VCaP (cell line): ENCODE data around the gene UGT1A3.

ENCODE experiments used
- H3K27ac ChIP-seq: fragments of 450-650 bp; 2 replicates; pipeline ENCODE4 v1.5.1; 2017
- TF ChIP-seq, protein P1 (sequence below): fragments of 450-650 bp; conservative IDR thresholded peaks from 2 replicates; pipeline ENCODE4 v1.5.1; 2017; ENCODE audit warnings: mild to moderate bottlenecking, moderate library complexity

Gene UGT1A3

DNA sequence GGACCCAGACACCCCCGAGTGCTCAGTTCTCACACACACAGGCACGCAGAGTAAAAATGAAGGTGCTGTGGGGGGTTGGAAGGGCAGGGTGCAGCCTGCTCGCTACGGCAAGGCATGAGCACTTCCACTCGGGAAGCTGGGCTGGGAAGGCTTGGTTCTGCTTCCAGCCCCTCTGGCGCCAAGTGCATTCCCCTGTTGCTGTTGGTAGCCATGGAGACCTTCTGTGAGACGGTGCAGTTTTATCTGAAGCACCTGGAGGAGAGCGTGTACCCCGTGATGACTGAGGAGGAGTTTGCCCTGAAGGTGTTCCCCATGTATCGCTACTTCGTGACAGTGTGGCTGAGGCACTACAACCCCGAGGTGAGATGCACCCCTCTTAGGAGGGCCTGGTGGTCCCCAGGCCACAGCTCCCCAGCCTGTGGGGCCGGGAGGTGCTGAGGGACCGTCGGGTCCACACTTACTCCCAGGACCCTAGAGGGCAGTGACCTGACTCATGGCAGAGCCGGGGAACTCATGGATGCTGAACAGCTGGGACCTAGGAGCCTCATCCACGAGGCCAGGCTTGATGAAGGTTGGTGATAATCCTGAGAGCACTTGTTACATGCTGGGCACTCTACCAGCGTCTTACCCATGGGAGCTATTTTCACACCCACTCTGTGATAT, 64.8 kb downstream of the UGT1A3 start:
- no peak overlapping the region for H3K27ac ChIP-seq
- TF ChIP-seq, protein P1, sequence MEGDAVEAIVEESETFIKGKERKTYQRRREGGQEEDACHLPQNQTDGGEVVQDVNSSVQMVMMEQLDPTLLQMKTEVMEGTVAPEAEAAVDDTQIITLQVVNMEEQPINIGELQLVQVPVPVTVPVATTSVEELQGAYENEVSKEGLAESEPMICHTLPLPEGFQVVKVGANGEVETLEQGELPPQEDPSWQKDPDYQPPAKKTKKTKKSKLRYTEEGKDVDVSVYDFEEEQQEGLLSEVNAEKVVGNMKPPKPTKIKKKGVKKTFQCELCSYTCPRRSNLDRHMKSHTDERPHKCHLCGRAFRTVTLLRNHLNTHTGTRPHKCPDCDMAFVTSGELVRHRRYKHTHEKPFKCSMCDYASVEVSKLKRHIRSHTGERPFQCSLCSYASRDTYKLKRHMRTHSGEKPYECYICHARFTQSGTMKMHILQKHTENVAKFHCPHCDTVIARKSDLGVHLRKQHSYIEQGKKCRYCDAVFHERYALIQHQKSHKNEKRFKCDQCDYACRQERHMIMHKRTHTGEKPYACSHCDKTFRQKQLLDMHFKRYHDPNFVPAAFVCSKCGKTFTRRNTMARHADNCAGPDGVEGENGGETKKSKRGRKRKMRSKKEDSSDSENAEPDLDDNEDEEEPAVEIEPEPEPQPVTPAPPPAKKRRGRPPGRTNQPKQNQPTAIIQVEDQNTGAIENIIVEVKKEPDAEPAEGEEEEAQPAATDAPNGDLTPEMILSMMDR, result no peak

DNA sequence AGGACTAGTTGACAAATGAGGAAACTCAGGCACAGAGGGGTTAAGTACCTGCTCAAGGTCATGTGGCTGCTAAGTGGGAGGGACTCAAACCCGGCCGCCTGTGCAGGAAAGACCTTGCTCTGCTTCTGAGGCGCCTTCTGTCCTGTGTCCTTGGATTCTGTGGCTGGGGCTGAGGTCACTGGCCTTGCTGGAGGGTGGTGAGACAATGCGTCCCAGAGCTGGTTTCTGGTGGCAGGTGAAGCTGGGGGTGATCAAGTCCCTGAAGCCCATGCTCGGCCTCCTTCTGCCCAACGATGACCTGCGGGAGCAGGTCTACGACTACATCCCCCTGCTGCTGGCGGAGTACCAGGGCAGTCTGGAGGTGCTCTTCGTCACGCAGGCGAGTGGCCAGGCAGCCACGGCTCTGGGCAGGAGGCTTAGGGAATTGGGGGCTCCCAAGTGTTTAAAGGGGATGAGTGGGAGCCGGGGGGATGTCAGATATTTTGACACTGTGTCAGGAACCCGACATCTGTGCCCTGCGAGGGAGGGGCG, 65.4 kb downstream of the UGT1A3 start:
- TF ChIP-seq, protein P1, result no peak

DNA sequence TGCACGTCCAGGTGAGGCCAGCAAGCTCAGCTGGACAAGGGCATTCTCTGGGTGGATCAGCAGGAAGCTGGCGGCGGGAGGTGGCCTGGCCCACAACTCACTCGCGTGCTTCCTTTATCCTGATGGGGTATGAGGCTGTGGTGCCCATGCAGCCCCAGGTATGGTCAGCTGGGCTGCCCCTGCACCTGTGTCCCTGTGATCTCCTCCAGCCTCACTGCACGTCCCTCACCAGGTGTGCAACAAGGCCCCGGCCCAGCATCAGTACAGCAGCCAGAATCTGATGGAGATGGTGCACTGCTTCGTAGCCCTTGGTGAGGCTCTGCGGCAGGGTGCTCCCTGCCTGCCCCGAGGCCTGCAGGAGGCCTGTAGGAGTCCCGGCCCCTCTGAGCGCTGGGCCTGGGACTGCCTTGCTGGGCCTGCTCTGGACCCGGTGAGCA, 66.9 kb downstream of the UGT1A3 start:
- no peak overlapping the region for H3K27ac ChIP-seq
- TF ChIP-seq, protein P1, result no peak

More for the DNA sequence above, 65.4 kb downstream of the UGT1A3 start:
- H3K27ac ChIP-seq, result no peak overlapping the region

DNA sequence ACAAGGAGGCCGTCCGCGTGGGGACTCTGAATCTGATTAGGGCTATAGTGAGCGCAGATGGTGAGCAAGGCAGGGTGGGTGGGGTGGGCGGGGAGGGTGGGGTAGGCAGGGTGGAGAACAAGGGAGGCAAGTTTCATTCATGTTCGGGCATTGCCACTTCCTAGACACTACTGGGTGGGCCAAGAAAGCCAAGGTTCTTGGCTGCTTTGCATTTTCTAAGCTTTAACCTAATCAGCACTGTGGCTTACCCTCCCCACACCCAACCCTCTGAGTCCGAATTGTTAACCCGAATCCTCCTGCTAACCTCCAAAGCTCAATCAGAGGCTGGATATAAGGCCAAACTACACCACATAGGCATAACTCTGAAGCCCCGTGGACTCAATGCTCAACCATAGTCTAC, 67.4 kb downstream of the UGT1A3 start:
- TF ChIP-seq, protein P1, result no peak
- H3K27ac ChIP-seq, result no peak overlapping the region

DNA sequence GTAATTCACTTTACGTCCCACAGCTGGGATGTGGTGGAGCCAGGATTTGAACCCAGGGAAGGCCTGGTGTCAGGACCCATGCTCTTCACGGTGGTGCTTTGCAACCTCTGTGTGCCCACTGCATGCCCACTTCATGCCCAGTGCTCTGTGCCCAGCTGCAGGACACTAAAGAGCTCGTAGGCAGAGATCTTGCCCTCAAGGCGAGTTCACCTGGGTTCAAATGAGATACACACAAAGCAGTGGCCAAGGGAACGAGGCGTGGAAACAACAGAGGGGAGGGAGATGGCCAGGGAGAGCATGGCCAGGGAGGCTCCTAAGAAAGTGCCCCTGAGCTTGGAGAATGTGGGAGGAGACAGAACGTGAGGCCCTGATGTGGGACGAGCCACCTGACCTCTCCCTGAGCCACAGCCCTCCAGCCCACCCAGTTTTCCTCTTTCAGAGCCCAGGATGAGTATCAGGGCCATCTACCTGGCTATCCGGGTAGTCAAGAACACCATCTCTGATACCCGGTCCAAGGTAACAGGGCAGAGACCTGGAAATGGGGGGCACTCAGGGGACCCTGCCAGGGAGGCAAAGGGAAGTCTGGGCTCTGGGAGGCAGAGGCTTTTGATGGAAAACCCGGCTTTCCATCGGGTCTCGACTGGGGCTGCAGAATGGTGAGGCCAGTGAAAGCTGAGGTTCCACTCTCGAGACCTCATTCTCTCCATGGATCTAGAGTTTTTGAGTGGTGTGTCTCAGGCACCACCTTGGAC, 69.7 kb downstream of the UGT1A3 start:
- H3K27ac ChIP-seq, result no peak overlapping the region
- TF ChIP-seq, protein P1, result no peak

DNA sequence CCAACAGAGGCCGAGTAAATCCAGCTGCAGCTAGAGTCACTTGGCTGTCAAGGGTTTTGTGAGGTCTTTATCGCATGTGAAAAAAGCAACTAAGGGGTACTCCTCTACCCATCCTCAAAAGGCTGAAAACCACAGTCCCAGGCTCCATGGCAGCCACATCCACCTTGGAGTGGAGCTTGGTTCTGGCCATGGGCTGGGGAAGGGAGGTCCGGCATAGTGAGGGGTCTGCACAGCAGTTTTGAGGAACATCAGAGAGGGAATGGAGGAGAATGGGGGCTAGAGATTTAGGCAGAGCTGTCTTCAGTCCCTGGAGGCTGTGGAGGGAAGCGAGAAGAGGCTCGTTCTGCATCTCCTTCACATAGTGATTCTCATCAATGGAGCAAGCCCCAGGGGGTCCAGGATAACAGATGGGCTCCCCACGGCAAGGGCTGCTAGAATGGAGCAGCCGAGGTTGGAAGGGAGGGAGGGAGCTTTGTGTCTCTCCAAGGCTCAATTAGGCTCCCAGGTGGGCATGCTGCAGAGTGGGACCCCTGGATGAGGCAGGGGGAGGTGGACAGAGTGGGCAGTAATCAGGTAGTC, 70.3 kb downstream of the UGT1A3 start:
- no peak overlapping the region for H3K27ac ChIP-seq
- TF ChIP-seq, protein P1, result no peak

DNA sequence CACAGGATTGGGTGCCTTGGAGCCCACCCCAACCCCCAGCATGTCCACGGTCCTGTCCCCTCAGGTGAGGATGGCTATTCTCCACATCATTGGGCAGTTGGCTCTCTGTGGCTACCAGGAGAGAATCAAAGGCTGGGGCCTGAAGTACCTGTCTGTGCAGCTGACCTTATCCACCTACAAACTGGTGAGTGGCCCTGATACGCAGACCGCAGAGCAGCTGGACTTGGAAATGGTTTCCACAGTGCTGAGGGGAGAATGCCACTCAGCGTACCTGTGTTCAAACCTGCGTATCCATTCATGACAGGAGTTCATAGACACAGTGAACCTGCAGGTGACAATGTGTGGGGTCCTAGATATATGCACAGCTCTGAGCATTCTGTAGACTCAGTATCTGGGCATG, 70.9 kb downstream of the UGT1A3 start:
- TF ChIP-seq, protein P1, result no peak
- H3K27ac ChIP-seq, result no peak overlapping the region
